Ovary (tissue), 3 donors: ENCODE data around the gene PCSK2.

Experiments used
- CTCF ChIP-seq, 3 donors: fragments of 450-650 bp in 2 of 3; fragments of 200-600 bp in 1 of 3; IDR thresholded peaks; one replicate each; pipeline versions ENCODE4 v1.5.1 to v1.8.0; 2016 to 2022; ENCODE audit warnings: antibody characterized with exemption in 3 of 3, mild to moderate bottlenecking in 1 of 3
- EP300 ChIP-seq: sonication (generic); formaldehyde crosslinking; IDR thresholded peaks from one replicate; pipeline ENCODE4 v1.6.1; 2017; ENCODE audit warnings: antibody characterized with exemption
- POLR2A ChIP-seq: fragments of 450-650 bp; IDR thresholded peaks from one replicate; pipeline ENCODE4 v1.6.1; 2017; ENCODE audit warnings: antibody characterized with exemption, mild to moderate bottlenecking, moderate library complexity
- donor health status: DM: no; HTN: no; CAD: no.

GRCh38 chr20:17298171-17298570, 71.3 kb downstream of the PCSK2 start:
- TF ChIP-seq POLR2A (no peak), CTCF (IDR thresholded peaks at IDR 0.05) (no peak), EP300 (no peak)
